GM19238 (cell line): ENCODE measurements around the gene PDE11A.

Experiments used
- DNase-seq: peaks from one replicate; pipeline ENCODE4 v3.0.0; 2011; ENCODE audit warnings: low spot score; ENCODE audit not compliant: insufficient read length

The PDE11A gene

DNA sequence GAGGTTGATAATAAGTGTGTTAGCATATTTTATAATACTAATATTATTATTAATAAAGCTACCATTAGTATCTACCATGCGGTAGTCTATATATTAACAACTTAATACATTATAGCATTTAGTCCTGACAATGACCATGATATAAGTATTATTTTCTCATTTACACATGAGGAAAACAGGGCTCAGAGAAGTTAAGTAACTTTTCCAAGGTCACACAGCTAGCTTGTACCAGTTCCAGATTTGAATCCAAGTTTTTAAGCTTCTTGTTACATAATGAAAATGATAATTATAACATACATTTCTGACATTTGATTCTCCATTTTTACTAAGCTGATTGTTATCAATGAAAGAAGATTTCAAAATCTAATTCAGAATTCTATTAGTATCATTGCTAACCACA lies 369.4 kb downstream of the PDE11A start:
- DNase-seq, result no peak

DNA sequence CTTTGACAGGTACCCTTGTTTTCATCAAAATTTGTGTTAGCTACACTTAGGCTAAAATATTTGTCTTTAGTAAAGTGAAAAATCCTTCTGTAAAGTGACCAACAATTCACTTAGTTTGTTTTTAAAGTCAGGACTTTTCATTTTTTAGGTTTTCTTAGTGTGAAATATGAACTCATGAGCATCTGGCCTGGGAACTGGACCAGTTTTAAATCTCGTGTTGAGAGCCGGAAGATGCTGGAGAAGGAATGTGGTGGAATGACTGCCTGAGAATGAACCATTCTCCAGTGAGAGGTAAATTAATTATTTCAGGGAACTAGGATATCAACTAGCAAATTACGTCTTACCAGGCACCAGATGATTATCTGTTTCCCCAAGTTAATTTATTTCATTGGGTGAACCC lies 374.3 kb downstream of the PDE11A start:
- no peak for DNase-seq

DNA sequence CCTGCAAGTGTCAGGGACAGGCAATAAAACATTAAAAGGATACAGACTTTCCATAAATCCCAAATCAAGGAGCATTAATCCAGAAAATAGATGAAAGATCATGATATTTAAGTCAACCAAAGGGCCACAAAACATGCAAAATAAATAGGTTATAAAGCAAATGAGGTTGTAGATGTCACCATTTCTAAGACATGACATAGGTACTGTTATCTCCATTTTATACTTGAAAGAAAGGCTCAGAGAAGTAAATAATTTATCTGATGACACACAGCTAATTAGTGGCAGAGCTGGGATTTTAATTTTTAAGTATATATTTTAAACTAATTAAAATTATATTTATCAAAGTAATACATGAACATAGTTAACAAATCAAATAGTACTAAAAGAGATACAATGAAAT lies 378.2 kb downstream of the PDE11A start:
- no peak for DNase-seq

DNA sequence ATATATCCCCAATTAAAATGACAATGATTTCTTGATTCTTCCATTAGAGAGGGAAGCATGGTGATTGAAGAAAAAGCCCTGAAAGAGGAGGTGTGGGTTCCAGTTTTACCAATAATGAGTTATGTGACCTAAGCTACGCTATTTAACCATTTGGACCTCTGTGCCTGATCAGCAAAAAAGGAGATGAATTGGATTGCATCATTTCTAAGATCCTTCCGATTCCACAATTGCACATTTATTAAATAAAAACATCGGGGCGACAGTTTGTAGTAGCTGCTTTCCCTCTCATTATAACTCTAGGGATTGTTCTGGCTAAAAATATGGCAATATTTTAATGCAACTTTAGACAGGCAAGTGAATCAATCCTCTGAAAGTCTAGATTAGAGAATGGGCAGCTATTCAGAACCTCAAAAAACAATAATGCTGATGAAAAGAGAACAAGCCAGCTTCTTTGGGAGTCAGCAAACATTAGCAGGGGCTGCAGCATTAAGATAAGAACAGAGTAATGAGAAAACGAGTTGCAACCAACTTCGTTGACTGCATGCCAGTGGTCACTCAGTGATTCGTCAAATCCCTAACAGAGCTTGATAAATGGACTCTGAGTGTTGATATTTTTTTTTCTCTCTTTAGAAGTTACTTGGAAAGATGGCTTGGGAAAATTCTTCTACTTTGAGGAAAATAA lies 378.8 kb downstream of the PDE11A start:
- no peak for DNase-seq

DNA sequence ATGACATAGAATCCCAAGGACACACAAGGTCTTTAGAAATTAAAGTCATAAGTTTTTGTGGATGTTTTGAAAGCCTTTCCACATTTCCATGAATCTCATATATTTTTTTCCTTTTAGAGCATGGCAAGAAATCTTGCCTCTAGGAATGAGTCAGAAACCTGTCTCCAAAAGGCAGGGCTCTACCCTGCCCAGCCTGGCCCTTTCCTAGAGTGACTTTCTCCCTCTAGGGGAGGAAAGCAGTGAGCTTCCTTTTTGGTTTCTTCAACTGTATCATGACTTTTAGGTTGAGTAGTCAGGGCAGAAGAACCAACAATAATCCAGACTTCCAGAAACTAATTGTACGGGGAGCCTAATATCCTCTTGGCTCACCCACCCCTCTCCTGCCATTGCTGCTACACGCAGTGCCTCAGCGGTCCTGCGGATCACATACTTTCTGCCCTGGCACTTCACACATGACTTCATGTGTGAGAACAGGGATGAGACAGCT lies 379.8 kb downstream of the PDE11A start:
- DNase-seq, result no peak

DNA sequence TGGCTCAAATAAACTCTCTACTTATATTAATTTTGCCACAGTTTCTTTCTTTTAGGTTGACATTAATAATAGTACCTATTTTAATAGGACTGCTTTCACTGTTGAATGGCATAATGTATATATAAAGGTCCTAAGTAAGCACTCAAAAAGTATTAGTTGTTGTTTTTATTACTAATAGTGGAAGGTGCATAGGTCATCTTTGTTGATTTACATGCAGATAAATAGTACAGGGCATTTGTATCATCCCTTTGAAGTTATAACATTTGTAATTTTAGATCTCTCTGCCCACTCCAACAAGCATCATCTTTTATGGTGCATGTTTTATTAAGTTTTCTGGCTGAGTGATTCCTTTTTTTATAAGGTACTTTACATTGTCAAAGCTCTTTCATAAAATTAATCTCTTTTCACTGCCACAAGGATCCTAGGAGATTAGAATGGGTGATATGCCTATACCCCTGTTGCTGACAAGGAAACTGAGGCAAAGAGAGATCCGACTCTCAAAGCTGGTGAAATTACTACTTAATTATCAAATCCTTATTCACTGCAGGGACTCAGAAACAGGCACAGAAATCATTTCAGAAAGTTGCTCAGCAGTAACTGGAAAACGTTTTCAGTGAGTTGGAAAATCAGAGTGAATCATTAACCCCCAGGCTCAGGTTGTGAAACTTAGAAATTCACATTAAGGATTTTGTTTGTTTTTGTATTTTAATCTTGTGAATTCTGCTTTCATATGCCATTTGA lies 380.4 kb downstream of the PDE11A start:
- no peak for DNase-seq

DNA sequence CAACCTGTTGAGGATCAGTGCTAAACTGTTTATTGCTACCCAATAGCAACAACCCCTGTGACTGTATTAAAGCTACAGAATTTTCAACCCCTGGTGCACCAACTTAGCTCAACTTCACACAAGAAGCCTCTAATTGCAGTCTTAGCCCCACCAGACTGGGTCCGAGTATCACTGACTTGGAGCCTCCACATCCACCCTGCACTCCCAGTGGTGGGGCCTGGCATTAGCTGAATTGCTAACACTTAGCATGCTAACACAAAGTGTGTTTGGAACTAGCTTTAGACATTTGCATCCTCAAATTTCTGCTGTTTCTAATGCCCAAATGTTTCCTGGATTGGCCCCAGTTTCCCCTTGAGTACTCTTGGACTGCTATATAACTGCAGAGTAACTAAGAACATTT lies 381.4 kb downstream of the PDE11A start:
- no peak for DNase-seq

DNA sequence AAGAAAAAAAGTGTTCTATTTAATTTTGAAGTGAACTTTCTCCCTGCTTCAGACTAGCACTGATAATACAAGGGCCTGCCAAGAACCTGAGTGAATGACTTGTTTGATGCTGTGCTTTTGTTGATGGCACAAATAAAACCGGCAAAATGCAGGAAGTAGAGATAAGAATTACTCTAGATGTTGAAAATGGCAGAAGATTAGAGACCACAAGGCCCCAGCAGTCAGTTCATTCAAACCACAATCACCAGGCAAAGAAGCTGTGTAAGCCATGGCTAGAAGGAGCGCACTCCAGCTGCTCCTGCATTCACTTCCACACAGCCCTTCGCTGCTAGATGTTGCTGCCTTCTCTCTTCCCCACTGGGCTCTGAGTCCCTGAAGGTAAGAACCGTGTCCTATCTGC lies 383.0 kb downstream of the PDE11A start:
- DNase-seq, result no peak

DNA sequence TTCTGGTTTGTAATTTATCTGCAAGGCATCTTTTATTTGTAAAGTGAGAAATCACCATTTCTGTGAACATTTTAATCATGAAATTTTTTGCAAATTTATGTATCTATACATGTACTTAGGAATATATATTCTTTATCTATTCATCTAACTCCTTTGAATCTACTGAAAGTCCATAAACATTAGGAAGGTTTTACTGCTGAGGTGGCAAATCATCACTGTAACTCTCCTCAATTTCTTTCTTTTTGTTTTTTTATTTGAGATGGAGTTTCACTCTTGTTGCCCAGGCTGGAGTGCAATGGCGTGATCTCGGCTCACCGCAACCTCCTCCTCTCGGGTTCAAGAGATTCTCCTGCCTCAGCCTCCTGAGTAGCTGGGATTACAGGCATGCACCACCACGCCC lies 383.7 kb downstream of the PDE11A start:
- DNase-seq, result no peak

DNA sequence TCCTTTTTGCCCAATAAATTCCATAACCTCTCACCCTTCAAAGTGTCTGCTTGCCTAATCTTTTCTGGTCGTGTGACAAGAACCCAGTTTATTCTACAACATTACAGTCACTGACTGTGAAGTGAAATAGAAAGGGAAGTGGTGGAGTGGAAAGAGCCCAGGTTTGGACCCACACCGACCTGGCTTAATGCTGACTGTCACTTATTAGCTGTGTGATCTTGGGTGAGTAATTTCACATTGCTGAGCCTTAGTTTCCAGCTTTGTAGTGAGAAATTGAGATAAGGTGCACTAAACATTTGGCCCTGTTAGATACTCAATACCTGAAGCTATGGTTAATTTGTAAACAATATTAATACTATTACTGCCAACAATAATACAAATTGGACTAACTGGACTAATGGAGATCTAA lies 388.9 kb downstream of the PDE11A start:
- no peak for DNase-seq

DNA sequence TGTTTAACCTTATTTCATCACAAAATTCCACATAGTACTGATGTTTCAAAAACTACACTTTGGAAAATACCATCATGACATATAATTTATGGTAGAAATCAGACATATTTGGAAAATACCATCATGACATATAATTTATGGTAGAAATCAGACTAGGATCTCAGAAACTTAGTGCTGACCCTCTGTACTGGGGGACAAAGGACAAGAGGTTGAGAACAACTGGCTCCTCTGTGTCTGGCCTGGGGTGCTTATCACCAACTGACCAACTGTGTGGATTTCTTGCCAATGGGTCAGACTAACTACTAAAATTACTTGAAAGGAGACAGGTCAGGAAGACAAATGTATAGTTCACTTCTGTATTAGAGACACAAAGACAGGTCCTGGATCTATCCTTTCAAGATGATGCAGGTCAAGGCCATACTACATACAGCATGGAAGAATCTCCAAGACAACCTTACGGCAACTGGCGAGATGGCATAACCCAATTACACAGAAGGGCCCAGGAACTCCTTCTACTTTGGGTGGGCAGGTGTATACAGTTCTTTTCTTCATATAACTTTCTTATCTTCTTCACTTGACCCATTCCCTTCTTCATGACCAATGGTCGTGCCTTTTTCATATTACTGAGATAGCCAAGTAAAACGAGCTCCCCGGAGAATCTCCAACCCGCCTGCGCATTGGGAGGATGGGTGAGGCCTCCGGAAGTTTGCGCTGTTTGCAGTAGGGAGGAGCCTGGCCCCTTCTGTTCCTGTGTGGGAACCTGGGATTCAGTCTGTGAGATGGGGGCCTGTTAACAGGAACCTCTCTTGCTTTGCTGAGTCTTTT lies 389.5 kb downstream of the PDE11A start:
- DNase-seq, result no peak

DNA sequence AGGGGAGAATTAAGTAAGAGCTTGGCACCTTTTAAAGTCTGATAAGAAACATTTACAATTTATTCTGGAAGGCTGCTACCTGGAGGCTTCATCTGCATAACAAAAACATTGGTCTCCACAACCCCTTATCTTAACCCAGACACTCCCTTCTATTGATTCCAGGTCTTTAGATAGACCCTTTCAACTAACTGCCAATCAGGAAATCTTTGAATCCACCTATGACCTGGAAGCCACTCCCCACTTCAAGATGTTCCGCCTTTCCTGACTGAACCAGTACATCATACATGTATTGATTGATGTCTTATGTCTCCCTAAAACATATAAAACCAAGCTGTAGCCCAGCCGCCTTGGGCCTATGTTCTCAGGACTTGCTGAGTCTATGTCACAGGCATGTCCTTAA lies 390.6 kb downstream of the PDE11A start:
- DNase-seq, result no peak

DNA sequence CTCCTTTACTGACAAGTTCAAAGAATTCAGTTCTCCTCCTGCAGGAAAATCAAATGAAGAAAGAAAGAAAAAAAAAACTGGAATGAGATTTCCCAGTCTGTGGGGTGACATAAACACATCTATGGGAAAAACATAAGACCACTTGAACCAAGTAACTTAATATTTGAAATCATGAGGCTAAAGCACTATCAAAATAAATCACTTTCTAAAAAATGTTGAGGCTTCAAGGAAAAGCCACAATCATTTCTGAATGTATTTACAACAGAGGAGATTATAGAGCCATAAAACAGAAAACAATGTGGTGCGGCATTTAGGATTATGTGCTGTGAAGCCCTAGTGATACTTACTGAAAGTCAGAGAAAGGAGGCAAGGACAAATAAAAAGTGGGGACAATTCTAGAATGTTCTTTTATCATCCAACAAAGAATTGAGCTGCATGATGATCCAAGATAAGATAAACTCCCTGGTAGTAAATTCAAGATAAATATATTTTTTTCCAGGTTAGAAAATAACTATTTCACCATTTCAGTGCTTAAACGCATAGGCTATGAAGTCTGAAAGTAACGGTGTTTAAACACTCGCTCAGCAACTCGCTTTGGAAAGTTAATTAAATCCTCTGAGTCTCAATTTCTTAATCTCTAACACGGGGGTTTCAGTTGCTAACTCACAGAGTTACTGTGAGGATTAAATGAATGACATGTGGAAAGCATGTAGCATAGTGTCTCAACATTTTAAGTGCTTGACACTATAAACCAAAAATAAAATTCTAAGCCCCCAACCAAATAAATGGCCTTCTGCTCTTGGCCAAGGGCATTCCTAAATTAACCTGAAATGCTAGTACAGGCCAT lies 391.5 kb downstream of the PDE11A start:
- DNase-seq, result no peak

DNA sequence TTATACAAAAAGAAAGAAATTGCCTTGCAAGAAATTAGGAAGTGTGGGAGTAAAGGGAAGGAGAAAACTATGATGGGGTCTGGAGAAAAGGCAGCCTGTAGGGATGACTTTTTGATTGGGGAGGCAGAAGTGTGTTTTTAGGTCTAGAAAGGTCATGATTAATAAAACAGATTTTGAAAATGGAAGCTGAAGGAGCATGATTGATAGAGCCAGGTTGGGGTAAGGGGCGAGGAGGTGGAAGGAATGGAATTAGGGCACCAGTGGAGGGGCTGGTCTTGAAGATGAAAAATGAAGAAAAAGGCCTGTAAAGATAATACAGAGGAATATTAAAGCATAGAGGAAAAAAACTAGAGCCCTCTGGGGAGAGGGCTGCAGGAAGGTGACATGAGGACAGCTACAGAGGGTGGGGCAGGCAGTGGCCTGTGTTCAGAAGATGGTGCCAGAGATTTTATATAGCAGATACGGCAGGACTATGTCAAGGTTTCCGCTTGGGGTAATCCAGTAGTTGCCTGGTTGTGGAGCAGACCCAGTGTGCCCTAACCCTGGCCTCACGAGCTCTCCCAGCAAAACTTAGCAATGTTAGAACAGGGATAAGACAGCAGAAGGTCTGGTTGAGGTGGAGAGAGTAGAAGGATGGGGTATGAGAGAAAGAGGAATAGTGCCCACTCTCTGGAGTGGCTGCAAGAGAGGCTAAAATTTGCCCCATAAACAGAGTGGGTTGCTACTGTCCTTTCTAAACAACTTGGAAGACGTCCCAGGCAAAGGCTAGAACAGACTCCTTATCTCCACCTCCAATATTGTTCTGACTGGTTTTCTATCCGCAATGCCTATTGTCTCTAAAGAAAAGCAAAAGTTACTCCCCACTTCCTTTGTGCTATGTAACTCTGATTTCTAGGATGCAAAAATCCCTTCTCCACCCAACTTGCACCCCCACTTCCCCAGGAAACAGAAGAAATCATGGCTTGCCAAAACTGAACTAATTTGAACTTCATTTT lies 392.7 kb downstream of the PDE11A start:
- DNase-seq, result no peak

DNA sequence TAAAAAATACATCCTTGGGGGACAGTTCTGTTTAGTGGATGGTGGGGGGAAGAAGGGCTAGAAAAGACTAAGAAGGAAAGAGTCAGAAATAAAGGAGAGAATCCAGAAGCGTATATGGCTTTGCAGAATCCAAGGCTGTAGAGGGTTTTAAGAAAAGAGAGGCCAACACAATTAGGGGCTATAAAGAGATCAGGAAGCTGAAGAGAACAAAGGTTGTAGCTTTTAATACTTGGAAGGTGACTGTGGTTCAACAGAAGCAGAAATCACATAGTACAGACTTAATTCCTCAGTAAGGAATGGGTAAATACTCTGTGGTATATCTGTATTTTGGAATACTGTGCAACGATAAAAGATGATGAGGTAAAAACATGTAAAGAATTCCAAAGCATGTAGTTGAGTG lies 393.6 kb downstream of the PDE11A start:
- no peak for DNase-seq

DNA sequence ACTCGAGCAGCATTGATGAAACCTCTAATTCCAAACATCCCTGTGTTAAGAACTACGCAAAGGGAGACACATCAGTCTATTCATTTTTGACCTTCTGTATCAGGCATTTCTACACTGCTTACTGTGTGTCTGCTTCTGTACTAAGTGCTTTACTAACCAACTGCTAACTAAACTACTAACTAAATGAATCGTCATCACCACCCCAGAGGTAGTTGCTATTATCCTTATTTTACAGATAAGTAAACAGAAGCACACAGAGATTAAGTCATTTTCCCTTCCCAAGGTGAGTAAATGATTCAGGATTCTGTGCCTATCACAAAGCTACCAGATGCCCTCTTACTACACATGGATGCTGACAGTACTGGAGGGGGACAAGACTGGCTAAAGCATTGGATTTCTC lies 395.9 kb downstream of the PDE11A start:
- no peak for DNase-seq

DNA sequence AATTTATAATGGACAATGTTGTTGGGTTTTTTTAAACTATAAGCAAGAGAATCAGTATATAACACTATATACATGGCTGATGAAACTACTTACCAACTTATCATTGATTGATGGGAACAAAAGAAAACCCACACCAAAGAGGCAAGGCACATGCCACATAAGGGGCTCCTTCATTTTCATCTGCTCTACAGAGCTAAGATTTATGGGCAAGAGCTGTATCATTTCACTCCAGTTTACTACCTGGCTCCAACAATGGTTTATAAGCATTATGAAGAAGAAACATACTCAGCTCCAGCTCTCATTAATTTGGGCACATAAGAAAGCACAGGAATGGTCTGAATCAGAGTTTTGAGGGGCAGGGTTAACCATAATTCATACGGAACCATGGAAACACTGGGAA lies 396.8 kb downstream of the PDE11A start:
- no peak for DNase-seq

DNA sequence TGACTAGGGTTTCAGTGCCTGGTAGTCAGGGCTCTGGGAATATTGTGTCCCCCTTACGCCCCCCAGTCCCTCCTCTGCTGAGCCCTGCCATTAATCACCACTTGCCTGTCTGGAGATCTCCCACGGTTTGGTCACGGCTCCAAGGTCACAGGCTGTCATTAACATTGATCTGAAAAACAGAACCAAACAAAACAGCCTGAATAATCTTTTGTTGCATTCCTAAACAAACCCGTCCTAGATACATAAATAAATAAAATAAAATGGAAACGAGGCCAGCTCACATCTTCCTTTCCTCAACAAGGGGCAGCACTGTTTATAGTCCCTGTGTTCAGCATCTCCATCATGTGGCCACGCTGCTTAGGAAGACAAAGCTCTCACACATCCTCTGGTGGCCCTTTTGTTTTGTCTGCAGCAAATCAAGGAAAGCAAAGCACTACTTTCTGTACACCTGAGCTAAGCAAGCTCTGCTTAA lies 397.2 kb downstream of the PDE11A start:
- DNase-seq, result no peak

DNA sequence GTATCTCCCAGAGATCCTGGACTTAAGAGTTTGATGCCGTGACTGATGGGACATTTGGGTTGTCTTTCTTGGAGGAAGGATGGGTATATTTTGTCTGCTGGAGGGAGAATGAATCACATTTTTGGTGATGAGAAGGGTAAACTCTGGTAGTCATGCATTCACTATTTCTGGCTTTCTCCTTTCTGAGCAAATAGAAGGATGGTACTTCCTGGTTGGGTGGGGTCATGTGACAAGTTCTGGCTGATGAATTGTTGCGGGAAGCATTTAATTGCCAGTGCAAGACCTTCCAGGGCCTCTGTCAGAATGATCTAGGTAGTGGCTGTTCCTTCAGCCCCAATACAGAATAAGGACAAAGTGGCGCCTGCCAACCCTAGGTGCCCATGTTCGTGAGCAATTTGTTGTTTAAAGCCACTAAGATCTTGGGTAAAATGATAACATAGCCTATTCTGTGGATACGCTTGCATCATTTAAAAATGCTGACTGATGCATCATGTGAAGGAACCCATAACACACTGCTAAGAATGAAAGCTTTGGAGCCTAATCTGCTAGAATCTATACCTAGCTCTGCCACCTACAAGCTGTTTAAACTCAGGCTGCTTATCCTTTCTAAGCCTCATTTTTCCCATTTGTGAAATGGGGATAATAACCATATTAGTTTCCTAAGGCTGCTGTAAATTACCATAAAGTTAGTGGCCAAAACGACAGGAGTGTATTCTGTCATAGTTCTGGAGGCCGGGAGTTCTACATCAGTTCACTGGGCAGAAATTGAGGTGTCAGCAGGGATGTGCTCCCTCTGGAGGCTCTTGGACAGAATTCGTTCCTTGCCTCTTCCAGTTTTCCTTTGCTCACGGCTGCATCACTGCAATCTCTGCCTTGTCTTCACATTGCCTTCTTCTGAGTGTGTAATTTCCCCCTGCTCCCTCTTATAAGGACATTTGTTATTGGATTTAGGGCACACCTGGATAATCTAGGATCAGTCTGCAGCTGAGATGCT lies 398.7 kb downstream of the PDE11A start:
- DNase-seq, result no peak
